ENCODE results near the gene CASP3.

The CASP3 gene

GRCh38 chr4:184583738-184584502 is 65.3 kb downstream of the CASP3 start:
- TF ChIP-seq FOXK2 (IDR thresholded peaks at IDR 0.05) (no peak), SUZ12 (IDR thresholded peaks at IDR 0.05) (no peak), FOXA1 (IDR thresholded peaks at IDR 0.05) (no peak), ELF4 (IDR thresholded peaks at IDR 0.05) (no peak), FOXM1 (IDR thresholded peaks at IDR 0.05; ENCODE audit: borderline replicate concordance) (no peak), SP1 (IDR thresholded peaks at IDR 0.05) (no peak), NFRKB (IDR thresholded peaks at IDR 0.05) (no peak), CTBP1 (IDR thresholded peaks at IDR 0.05; ENCODE audit: borderline replicate concordance) (no peak), ARNT (IDR thresholded peaks at IDR 0.05) (no peak), LEF1 (IDR thresholded peaks at IDR 0.05; ENCODE audit: borderline replicate concordance) (no peak), PKNOX1 (IDR thresholded peaks at IDR 0.05) (no peak), HDGF (IDR thresholded peaks at IDR 0.05; ENCODE audit: borderline replicate concordance) (no peak), ZNF384 (IDR thresholded peaks at IDR 0.05) (no peak), L3MBTL2 (conservative IDR thresholded peaks at IDR 0.05) (no peak), BHLHE40 (IDR thresholded peaks at IDR 0.05; ENCODE audit: borderline replicate concordance) (no peak), TARDBP (IDR thresholded peaks at IDR 0.05) (no peak)
- ChIA-PET POLR2A (no interaction called here), CTCF (no interaction called here)
- no peak for DNase-seq (ENCODE audit: extremely low spot score)

Measured in HEK293T (cell line).